WTC11 (cell line): ENCODE data around the gene SEMA5B. TPM values are rescaled to one million over a fixed set of nuclear protein-coding genes. Genes with fewer than 3 reads are reported as not detected.

ENCODE experiments used
- ATAC-seq: fragments of 200-7000 bp; cut with Tn5 transposase; 2 replicates; pipeline ENCODE4 v1.10.0; 2021; ENCODE audit warnings: mild to moderate bottlenecking, moderate library complexity
- CTCF ChIA-PET: fragments of 300-600 bp; sonication (Branson Sonifier 250); formaldehyde crosslinking; loops from one replicate; lab custom pipeline; 2021; ENCODE audit warnings: antibody characterized with exemption; lab: Charles Lee
- POLR2A ChIA-PET: fragments of 350-600 bp; sonication (Branson Sonifier 250); formaldehyde crosslinking; loops from one replicate; lab custom pipeline; 2021; ENCODE audit warnings: antibody characterized with exemption; lab: Charles Lee
- DNase-seq: peaks from one replicate; pipeline ENCODE4 v3.0.0; 2021; ENCODE audit warnings: low spot score
- H3K27ac Mint-ChIP-seq: 2 replicates; pipeline ENCODE4 v1.8.0; 2021; ENCODE audit warnings: mixed read lengths
- H3K27me3 Mint-ChIP-seq: 2 replicates; pipeline ENCODE4 v1.8.0; 2021; ENCODE audit warnings: low read depth, mild to moderate bottlenecking, moderate library complexity, mixed read lengths
- H3K36me3 Mint-ChIP-seq: 2 replicates; pipeline ENCODE4 v1.8.0; 2021; ENCODE audit warnings: mixed read lengths
- H3K4me1 Mint-ChIP-seq: 2 replicates; pipeline ENCODE4 v1.8.0; 2022; ENCODE audit warnings: mixed read lengths
- H3K4me3 Mint-ChIP-seq: 2 replicates; pipeline ENCODE4 v1.8.0; 2021; ENCODE audit warnings: mild to moderate bottlenecking, moderate library complexity, mixed read lengths
- H3K9me3 Mint-ChIP-seq: 2 replicates; pipeline ENCODE4 v1.8.0; 2021; ENCODE audit warnings: mixed read lengths
- FOXK1 ChIP-seq: sonication (generic); formaldehyde crosslinking; IDR thresholded peaks from 2 replicates; pipeline ENCODE4 v1.8.0; 2022; ENCODE audit warnings: mild to moderate bottlenecking, moderate library complexity, missing genetic modification reagents
- HMGA2 ChIP-seq: fragments of 250-450 bp; sonication (Bioruptor Pico); IDR thresholded peaks from 2 replicates; pipeline ENCODE4 v1.4.0; 2021; ENCODE audit warnings: mild to moderate bottlenecking, moderate library complexity
- IRF2 ChIP-seq: sonication (generic); formaldehyde crosslinking; IDR thresholded peaks from 2 replicates; pipeline ENCODE4 v1.8.0; 2022; ENCODE audit warnings: low read depth, missing genetic modification reagents, borderline replicate concordance
- JUN ChIP-seq: sonication (generic); formaldehyde crosslinking; IDR thresholded peaks from 2 replicates; pipeline ENCODE4 v1.8.0; 2023; ENCODE audit warnings: mild to moderate bottlenecking, missing genetic modification reagents
- NFE2L1 ChIP-seq: sonication (generic); formaldehyde crosslinking; IDR thresholded peaks from 2 replicates; pipeline ENCODE4 v1.8.1; 2023; ENCODE audit warnings: missing genetic modification reagents
- SMAD4 ChIP-seq: sonication (generic); formaldehyde crosslinking; IDR thresholded peaks from 2 replicates; pipeline ENCODE4 v1.8.0; 2022; ENCODE audit warnings: mild to moderate bottlenecking, missing genetic modification reagents
- TCF7 ChIP-seq: sonication (generic); formaldehyde crosslinking; IDR thresholded peaks from 2 replicates; pipeline ENCODE4 v1.8.0; 2022; ENCODE audit warnings: mild to moderate bottlenecking, low read depth, missing genetic modification reagents, moderate library complexity
- ZNF121 ChIP-seq: sonication (generic); formaldehyde crosslinking; IDR thresholded peaks from 2 replicates; pipeline ENCODE4 v1.8.0; 2023; ENCODE audit warnings: missing genetic modification reagents
- ZNF232 ChIP-seq: sonication (generic); formaldehyde crosslinking; IDR thresholded peaks from 2 replicates; pipeline ENCODE4 v1.8.0; 2022; ENCODE audit warnings: mild to moderate bottlenecking, missing genetic modification reagents
- total RNA-seq: library from RNA; stranded (reverse); gene quantifications from 3 replicates; pipeline ENCODE4 v1.2.3, GENCODE V29; 2021
- TF ChIP-seq, protein P1 (sequence below): sonication (generic); formaldehyde crosslinking; IDR thresholded peaks from 2 replicates; pipeline ENCODE4 v1.8.0; 2022; ENCODE audit warnings: missing genetic modification reagents
- TF ChIP-seq, protein P2 (sequence below): sonication (generic); formaldehyde crosslinking; IDR thresholded peaks from 2 replicates; pipeline ENCODE4 v1.8.0; 2022; ENCODE audit warnings: mild to moderate bottlenecking, missing genetic modification reagents
- TF ChIP-seq, protein P3 (sequence below): sonication (generic); formaldehyde crosslinking; conservative IDR thresholded peaks from 2 replicates; pipeline ENCODE4 v1.8.1; 2023; ENCODE audit warnings: mild to moderate bottlenecking, low read depth, missing genetic modification reagents, moderate library complexity

The SEMA5B gene
- total RNA-seq, 1 experiment from 2014 or later, result 20.7 TPM

DNA sequence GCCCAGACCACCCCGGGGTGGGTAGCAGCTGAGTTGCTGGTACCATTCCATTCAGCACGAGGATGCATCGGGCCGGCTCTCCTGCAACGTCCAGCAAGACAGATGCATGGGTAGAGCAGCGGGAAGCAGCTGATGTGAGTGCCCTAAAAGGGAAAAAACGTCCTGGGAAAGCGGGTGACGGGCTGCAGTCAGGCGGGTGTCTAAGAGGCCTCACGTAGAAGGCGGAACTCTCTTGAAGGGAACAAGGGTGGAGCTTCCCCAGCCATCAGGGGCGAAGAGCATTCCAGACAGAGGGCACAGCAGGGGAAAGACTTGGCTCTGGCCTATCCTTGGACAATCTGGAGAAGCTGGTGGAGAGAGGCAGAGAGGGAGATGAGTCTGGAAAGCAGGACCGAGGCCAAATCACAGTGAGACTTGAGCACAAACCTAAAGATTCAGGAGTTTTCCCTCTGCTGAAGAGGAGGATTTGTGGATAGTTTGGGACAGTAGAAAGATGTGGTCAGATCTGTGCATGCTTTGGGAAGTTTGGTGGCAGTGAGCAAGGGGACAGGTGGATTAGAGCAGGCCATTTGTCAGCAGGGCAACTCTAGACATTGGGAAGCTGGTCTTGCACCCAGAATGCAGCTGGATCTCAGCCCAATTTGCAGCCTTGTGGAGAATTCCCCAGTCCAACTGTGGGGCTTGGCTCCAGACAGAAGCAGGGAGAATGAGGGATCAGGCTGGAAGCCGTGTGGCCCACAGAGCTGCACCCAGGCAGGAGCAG, 70.7 kb downstream of the SEMA5B start (continued):
- TF ChIP-seq, protein P1, sequence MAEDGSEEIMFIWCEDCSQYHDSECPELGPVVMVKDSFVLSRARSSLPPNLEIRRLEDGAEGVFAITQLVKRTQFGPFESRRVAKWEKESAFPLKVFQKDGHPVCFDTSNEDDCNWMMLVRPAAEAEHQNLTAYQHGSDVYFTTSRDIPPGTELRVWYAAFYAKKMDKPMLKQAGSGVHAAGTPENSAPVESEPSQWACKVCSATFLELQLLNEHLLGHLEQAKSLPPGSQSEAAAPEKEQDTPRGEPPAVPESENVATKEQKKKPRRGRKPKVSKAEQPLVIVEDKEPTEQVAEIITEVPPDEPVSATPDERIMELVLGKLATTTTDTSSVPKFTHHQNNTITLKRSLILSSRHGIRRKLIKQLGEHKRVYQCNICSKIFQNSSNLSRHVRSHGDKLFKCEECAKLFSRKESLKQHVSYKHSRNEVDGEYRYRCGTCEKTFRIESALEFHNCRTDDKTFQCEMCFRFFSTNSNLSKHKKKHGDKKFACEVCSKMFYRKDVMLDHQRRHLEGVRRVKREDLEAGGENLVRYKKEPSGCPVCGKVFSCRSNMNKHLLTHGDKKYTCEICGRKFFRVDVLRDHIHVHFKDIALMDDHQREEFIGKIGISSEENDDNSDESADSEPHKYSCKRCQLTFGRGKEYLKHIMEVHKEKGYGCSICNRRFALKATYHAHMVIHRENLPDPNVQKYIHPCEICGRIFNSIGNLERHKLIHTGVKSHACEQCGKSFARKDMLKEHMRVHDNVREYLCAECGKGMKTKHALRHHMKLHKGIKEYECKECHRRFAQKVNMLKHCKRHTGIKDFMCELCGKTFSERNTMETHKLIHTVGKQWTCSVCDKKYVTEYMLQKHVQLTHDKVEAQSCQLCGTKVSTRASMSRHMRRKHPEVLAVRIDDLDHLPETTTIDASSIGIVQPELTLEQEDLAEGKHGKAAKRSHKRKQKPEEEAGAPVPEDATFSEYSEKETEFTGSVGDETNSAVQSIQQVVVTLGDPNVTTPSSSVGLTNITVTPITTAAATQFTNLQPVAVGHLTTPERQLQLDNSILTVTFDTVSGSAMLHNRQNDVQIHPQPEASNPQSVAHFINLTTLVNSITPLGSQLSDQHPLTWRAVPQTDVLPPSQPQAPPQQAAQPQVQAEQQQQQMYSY, result no peak
- no peak for TF ChIP-seq SMAD4 (CRISPR knock-in tag)
- no peak for TF ChIP-seq IRF2 (CRISPR knock-in tag)
- TF ChIP-seq ZNF121 (CRISPR knock-in tag), result no peak
- TF ChIP-seq FOXK1 (CRISPR knock-in tag), result no peak

DNA sequence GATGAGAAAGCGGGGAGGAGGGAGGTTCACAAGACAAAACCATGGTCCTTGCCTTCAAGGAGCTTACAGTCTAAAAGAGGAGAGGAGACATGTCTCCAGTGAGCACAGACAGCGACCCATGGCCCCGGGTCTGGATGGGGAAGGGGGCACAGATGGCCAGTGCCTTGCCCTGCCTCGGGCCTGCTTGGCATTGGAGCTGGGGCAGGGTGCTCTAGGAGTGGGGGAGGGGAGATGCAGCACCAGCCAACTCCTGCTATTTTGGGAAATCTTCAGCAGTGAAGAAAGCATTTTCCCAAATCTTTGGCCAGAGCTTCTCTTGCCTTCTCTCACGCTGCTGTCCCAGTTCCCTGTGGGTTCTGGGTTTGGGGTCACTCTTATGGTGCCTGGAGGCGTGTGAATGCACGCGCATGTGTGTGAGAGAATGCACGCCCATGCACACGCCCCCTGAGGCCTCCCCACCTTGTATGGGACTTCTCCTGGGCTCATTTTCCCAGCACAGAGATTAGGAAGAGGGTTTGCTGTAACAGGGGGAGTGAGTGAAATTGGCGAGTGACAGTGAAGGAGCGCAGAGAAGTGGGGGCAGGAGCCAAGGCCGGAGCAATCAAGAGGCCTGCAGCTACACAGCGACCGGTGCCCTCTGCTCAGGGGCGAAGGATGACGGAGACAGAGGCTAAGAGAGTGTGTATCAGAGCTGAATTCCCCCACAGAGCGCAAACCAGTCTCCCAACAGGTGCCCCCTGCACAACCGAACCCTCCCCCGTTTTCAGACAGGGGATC, 71.5 kb downstream of the SEMA5B start:
- Mint-ChIP-seq H3K4me3 (no peak overlapping the region), H3K9me3 (no peaks in the 10 kb centered on the region), H3K36me3 (no peaks in the 10 kb centered on the region), H3K27ac (no peak overlapping the region), H3K27me3 (no peaks in the 10 kb centered on the region), H3K4me1 (peaks cover 55% of the 10 kb centered on the region)
- CTCF ChIA-PET, result interaction anchor here (0.9 to 5.3 kb wide), 4 partner anchors 8 to 71 kb away, joined by 3 to 28 read pairs (median 8); partner anchors contain the start of gene SEMA5B
- TF ChIP-seq TCF7 (no peak), HMGA2 (CRISPR knock-in tag) (no peak), NFE2L1 (CRISPR knock-in tag) (no peak), ZNF121 (CRISPR knock-in tag) (no peak), ZNF232 (CRISPR knock-in tag) (no peak)
- TF ChIP-seq, protein P2, sequence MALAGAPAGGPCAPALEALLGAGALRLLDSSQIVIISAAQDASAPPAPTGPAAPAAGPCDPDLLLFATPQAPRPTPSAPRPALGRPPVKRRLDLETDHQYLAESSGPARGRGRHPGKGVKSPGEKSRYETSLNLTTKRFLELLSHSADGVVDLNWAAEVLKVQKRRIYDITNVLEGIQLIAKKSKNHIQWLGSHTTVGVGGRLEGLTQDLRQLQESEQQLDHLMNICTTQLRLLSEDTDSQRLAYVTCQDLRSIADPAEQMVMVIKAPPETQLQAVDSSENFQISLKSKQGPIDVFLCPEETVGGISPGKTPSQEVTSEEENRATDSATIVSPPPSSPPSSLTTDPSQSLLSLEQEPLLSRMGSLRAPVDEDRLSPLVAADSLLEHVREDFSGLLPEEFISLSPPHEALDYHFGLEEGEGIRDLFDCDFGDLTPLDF (CRISPR knock-in tag), result no peak
- ATAC-seq (no peak), DNase-seq (no peak)
- POLR2A ChIA-PET, result interaction anchor here (0.6 kb wide), 1 partner anchor 90 kb away, joined by 5 read pairs; no protein-coding TSS in a partner anchor

DNA sequence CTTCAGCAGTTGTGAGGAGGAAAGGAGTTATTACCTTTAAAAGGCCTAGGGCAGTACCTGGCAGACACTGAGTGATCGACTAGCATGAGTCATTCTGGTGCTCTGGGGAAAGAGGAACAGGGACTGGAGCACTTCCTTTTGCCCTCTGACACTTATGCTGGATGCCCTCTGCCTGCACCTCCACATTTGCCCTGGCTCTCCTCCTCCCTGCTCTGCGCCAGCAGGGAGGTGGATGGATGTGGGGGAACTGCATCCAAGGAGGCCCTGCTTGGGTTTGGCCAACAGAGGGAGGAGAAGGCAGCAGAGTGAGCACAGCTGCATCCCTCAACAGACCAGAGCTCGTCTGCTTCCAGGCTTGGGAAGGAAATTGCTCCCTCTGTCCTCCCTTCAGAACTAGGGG, 75.0 kb downstream of the SEMA5B start:
- H3K36me3 Mint-ChIP-seq, result no peaks in the 10 kb centered on the region
- ChIA-PET POLR2A (no interaction called here), CTCF (interaction anchor here (0.7 to 2.3 kb wide), 12 partner anchors 9 to 79 kb away, joined by 3 to 25 read pairs (median 6); partner anchors contain the start of gene SEMA5B)
- H3K27me3 Mint-ChIP-seq, result no peaks in the 10 kb centered on the region
- no peak overlapping the region for H3K27ac Mint-ChIP-seq
- H3K4me3 Mint-ChIP-seq, result no peak overlapping the region
- peak; percentile 71 for ATAC-seq
- H3K9me3 Mint-ChIP-seq, result peaks cover 3% of the 10 kb centered on the region
- H3K4me1 Mint-ChIP-seq, result peaks cover 36% of the 10 kb centered on the region
- TF ChIP-seq, protein P1, result no peak
- TF ChIP-seq NFE2L1 (CRISPR knock-in tag) (no peak), JUN (CRISPR knock-in tag) (no peak)
- TF ChIP-seq, protein P3, sequence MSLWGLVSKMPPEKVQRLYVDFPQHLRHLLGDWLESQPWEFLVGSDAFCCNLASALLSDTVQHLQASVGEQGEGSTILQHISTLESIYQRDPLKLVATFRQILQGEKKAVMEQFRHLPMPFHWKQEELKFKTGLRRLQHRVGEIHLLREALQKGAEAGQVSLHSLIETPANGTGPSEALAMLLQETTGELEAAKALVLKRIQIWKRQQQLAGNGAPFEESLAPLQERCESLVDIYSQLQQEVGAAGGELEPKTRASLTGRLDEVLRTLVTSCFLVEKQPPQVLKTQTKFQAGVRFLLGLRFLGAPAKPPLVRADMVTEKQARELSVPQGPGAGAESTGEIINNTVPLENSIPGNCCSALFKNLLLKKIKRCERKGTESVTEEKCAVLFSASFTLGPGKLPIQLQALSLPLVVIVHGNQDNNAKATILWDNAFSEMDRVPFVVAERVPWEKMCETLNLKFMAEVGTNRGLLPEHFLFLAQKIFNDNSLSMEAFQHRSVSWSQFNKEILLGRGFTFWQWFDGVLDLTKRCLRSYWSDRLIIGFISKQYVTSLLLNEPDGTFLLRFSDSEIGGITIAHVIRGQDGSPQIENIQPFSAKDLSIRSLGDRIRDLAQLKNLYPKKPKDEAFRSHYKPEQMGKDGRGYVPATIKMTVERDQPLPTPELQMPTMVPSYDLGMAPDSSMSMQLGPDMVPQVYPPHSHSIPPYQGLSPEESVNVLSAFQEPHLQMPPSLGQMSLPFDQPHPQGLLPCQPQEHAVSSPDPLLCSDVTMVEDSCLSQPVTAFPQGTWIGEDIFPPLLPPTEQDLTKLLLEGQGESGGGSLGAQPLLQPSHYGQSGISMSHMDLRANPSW (CRISPR knock-in tag), result 0 out of 2 replicates have a peak, but pooled peaks have one; percentile 19
- DNase-seq, result peak; percentile 27
